Measurements from ENCODE around the gene RIPK4. TPM values are rescaled to one million over a fixed set of nuclear protein-coding genes. Genes with fewer than 3 reads are reported as not detected.

RIPK4 gene
- total RNA-seq, 1 donor from 2014 or later, result 6.4 TPM

DNA sequence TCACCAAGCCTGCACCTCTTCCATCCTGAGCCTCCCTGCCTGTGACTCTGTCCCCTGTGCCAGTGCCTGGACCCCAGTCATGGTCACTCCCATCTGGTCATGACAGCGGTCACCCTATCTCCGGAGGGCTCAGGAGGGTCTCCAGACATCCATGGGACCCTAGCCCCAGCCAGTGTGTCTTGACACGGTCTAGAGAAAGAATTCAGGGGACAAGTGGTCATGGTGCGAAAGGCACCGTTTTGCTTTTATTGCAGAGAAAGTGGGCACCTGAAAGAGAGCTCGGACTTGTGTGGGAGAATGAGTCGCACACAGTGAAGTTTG lies 4.7 kb upstream of the RIPK4 start:
- no peaks in the 10 kb centered on the region for H3K36me3 ChIP-seq
- H3K4me3 ChIP-seq, result no peak overlapping the region
- H3K27me3 ChIP-seq, result no peaks in the 10 kb centered on the region
- no peaks in the 10 kb centered on the region for H3K9me3 ChIP-seq
- intact Hi-C loops (cut with DNase I), result loop anchor here (10.0 kb wide), 1 partner anchor 487 kb away; no protein-coding TSS in a partner anchor
- H3K4me1 ChIP-seq, result peaks cover 0 to 9% of the 10 kb centered on the region in 2 donors
- peak in 1 of 2 donors; percentile 35 for DNase-seq (ENCODE audit: low spot score in 2 of 2)
- TF ChIP-seq, protein P1, sequence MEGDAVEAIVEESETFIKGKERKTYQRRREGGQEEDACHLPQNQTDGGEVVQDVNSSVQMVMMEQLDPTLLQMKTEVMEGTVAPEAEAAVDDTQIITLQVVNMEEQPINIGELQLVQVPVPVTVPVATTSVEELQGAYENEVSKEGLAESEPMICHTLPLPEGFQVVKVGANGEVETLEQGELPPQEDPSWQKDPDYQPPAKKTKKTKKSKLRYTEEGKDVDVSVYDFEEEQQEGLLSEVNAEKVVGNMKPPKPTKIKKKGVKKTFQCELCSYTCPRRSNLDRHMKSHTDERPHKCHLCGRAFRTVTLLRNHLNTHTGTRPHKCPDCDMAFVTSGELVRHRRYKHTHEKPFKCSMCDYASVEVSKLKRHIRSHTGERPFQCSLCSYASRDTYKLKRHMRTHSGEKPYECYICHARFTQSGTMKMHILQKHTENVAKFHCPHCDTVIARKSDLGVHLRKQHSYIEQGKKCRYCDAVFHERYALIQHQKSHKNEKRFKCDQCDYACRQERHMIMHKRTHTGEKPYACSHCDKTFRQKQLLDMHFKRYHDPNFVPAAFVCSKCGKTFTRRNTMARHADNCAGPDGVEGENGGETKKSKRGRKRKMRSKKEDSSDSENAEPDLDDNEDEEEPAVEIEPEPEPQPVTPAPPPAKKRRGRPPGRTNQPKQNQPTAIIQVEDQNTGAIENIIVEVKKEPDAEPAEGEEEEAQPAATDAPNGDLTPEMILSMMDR (IDR thresholded peaks at IDR 0.05), result no peak
- H3K27ac ChIP-seq, result no peak overlapping the region

DNA sequence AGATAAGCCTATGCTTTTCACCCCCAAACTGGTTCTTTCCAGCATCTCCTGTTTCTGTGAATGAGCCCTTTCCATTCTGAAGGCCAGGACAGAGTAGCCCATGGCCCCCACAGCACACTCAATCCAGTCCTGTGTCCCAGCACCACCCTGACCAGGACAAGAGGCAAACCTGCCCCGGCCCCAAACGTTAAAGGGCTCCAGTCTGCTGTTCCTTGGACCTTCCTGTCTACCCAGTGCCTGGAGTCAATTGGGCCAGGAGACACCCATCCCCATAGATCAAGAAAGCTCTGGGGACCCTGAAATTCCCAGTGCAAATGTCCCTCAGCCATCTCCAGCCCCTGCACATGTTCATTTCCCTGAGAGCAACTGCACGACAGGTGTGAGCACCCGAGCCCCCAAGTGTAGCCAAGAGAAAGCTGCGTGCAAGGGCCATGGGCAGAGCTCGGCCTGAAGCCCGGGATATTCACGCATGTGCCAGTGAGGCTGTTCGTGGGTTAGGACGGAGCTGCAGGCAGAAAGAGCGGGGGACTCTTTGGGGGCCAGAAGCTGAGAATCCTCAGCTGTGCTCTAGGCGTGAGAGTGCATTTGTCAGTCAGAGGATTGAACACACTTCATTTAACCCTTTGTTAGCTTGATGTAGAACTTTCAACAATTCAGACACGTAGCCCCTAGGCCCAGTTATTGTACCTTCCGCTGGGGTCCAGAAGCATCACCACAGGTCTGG lies 4.2 kb upstream of the RIPK4 start:
- DNase-seq (ENCODE audit: low spot score in 2 of 2), result peak in 1 of 2 donors; percentile 57
- H3K36me3 ChIP-seq, result no peaks in the 10 kb centered on the region
- TF ChIP-seq, protein P1 (IDR thresholded peaks at IDR 0.05), result no peak
- no peak overlapping the region for H3K4me3 ChIP-seq
- intact Hi-C loops (cut with DNase I), result loop anchor here (10.0 kb wide), 1 partner anchor 486 kb away; no protein-coding TSS in a partner anchor
- no peaks in the 10 kb centered on the region for H3K9me3 ChIP-seq
- no peak overlapping the region for H3K27ac ChIP-seq
- peaks cover 0 to 11% of the 10 kb centered on the region in 2 donors for H3K4me1 ChIP-seq
- no peaks in the 10 kb centered on the region for H3K27me3 ChIP-seq

DNA sequence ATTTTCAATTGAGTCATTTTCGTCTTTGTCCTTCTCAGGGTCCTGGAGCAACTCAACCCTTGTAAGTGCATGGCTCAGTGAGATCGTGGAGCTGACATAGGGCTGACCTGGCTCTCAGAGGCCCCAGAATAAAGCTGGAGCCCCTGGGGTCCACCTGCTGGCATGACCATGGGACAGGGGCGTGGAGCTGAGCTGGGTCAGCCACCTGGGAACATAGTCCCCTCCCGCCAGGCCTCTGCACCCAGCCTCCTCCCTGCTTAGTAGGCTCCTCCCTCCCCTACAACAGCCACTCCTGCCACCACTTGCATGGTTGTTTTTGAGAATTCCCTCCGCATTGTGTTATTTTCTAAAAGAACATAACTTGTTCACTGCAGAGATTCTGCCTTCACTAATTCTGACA lies 3.1 kb upstream of the RIPK4 start:
- DNase-seq (ENCODE audit: low spot score in 2 of 2), result no peak
- Histone ChIP-seq H3K27me3 (no peaks in the 10 kb centered on the region), H3K4me1 (peaks cover 0 to 11% of the 10 kb centered on the region in 2 donors), H3K27ac (no peak overlapping the region), H3K9me3 (no peaks in the 10 kb centered on the region), H3K36me3 (no peaks in the 10 kb centered on the region), H3K4me3 (no peak overlapping the region)
- TF ChIP-seq, protein P1 (IDR thresholded peaks at IDR 0.05), result no peak
- intact Hi-C loops (cut with DNase I), result loop anchor here (2.0 to 10.0 kb wide), 5 partner anchors 43 to 1955 kb away; partner anchors contain the start of gene BACE2

DNA sequence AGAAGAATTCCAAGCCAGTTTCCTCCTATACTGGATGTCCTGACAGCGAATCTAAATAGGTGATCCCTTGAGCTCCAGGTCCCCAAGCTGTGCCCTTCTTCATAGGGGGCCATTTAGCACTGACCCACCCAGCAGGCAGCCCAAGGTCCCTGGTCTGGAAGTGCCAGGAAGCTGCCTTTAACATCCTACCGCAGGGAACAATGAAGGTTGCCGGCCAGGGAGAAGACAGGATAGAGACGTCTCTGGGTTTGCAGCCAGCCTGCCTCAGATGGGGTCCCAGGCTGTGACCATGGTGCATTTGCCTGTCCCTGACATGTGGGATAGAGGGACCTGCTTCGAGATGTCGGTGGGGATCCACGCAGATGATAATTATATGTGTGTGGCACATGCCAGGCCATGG lies 2.7 kb upstream of the RIPK4 start:
- peak overlapping the region; percentile 64 to 83 for H3K27ac ChIP-seq
- no peaks in the 10 kb centered on the region for H3K27me3 ChIP-seq
- no peaks in the 10 kb centered on the region for H3K36me3 ChIP-seq
- H3K9me3 ChIP-seq, result no peaks in the 10 kb centered on the region
- peaks cover 0 to 11% of the 10 kb centered on the region in 2 donors for H3K4me1 ChIP-seq
- H3K4me3 ChIP-seq, result no peak overlapping the region
- DNase-seq (ENCODE audit: low spot score in 2 of 2), result peak in 1 of 2 donors; percentile 56
- intact Hi-C loops (cut with DNase I), result loop anchor here (2.0 to 10.0 kb wide), 4 partner anchors 43 to 1955 kb away; partner anchors contain the start of gene BACE2
- TF ChIP-seq, protein P1 (IDR thresholded peaks at IDR 0.05), result no peak

DNA sequence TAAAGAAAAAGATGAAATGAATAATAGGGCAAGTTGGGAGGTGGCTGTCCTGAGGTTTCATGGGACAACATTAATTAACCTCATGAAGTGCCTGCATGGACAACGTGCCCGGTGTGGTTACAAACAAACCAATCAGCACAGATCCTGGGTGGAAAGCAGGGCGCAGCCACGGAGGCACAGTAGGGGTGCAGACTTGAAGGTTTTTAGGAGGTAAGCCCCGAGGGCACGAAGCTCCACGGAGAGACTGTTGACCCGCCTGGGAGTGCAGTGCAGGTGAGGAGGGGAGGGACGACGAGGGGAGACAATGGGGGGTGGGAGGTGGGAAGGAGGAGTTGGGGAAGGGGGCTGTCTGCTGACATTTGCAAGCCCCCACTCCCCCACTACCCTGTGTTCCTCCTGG lies 2.3 kb upstream of the RIPK4 start:
- no peaks in the 10 kb centered on the region for H3K9me3 ChIP-seq
- DNase-seq (ENCODE audit: low spot score in 2 of 2), result peak in 1 of 2 donors; percentile 57
- peak overlapping the region; percentile 53 to 60 for H3K4me3 ChIP-seq
- TF ChIP-seq, protein P1 (IDR thresholded peaks at IDR 0.05), result no peak
- peaks cover 0 to 11% of the 10 kb centered on the region in 2 donors for H3K4me1 ChIP-seq
- intact Hi-C loops (cut with DNase I), result loop anchor here (2.0 to 10.0 kb wide), 4 partner anchors 42 to 1956 kb away; partner anchors contain the start of gene BACE2
- no peaks in the 10 kb centered on the region for H3K36me3 ChIP-seq
- H3K27ac ChIP-seq, result peak overlapping the region; percentile 64 to 83
- H3K27me3 ChIP-seq, result no peaks in the 10 kb centered on the region

All from ascending aorta (tissue), 2 donors.